ENCODE results near the gene KCTD17. TPM values are rescaled to one million over a fixed set of nuclear protein-coding genes. Genes with fewer than 3 reads are reported as not detected.
A peak's percentile ranks its signal among the peaks of the same experiment; 100 is the strongest.

Gene KCTD17
- polyA plus RNA-seq, 3 donors = 8.4 to 40.0 (median 9.0) TPM

GRCh38 chr22:37022483-37023337, 28.8 kb upstream of the KCTD17 start:
- Mint-ChIP-seq H3K4me1 (peaks cover 30% of the 10 kb centered on the region), H3K36me3 (peaks cover 20 to 30% of the 10 kb centered on the region in 2 donors), H3K4me3 (no peak overlapping the region), H3K27ac (peak overlapping the region in 3 of 7 donors; percentile 38 to 43 (median 40)), H3K9me3 (no peaks in the 10 kb centered on the region), H3K27me3 (ENCODE audit: low read depth in 3 of 3) (peaks cover 0 to 1% (median 0%) of the 10 kb centered on the region in 3 donors)
- Histone ChIP-seq H2AFZ (ENCODE audit: insufficient read depth, low read depth, low read length, poor library complexity, severe bottlenecking) (no peak overlapping the region), H3K4me3 (replicated peaks in 1 of 3; ENCODE audit: low read depth in 2 of 3, low read length in 3 of 3) (no peak overlapping the region), H3K27me3 (ENCODE audit: control insufficient read depth in 2 of 2, insufficient read depth in 2 of 2, low read length in 2 of 2) (no peaks in the 10 kb centered on the region), H3K9ac (ENCODE audit: insufficient read depth, low read length, poor library complexity, severe bottlenecking) (no peak overlapping the region), H3K4me1 (ENCODE audit: control insufficient read depth in 1 of 2, insufficient read depth in 2 of 2, low read length in 2 of 2) (peaks cover 23% of the 10 kb centered on the region in 2 donors), H4K20me1 (ENCODE audit: insufficient read depth, low read length) (peaks cover 16% of the 10 kb centered on the region), H3K4me2 (replicated peaks; ENCODE audit: extremely low read depth, low read length, poor library complexity, severe bottlenecking) (no peak overlapping the region), H3K9me3 (replicated peaks in 1 of 2; ENCODE audit: control insufficient read depth in 1 of 2, insufficient read depth in 1 of 2, low read length in 2 of 2) (no peaks in the 10 kb centered on the region), H3K27ac (ENCODE audit: low read depth in 1 of 2, low read length in 2 of 2) (no peak overlapping the region), H3K79me2 (ENCODE audit: insufficient read depth, low read length) (peaks cover 34% of the 10 kb centered on the region), H3K36me3 (replicated peaks in 1 of 2; ENCODE audit: control insufficient read depth in 1 of 2, insufficient read depth in 2 of 2, low read length in 2 of 2) (peaks cover 14 to 36% of the 10 kb centered on the region in 2 donors)
- intact Hi-C loops (cut with micrococcal nuclease) = no loop called here
- no peak for DNase-seq
- TF ChIP-seq CTCF (IDR thresholded peaks at IDR 0.05) = no peak
- WGBS (ENCODE audit: insufficient coverage) = 88% methylated on average over 12 of the region's 16 CpGs

- no peak for DNase-seq
- Histone ChIP-seq H3K4me3 (replicated peaks in 1 of 3; ENCODE audit: low read depth in 2 of 3, low read length in 3 of 3) (no peak overlapping the region), H3K27ac (ENCODE audit: low read depth in 1 of 2, low read length in 2 of 2) (no peak overlapping the region), H4K20me1 (ENCODE audit: insufficient read depth, low read length) (peaks cover 8% of the 10 kb centered on the region), H3K36me3 (replicated peaks in 1 of 2; ENCODE audit: control insufficient read depth in 1 of 2, insufficient read depth in 2 of 2, low read length in 2 of 2) (peaks cover 18 to 44% of the 10 kb centered on the region in 2 donors), H3K27me3 (ENCODE audit: control insufficient read depth in 2 of 2, insufficient read depth in 2 of 2, low read length in 2 of 2) (no peaks in the 10 kb centered on the region), H3K9me3 (replicated peaks in 1 of 2; ENCODE audit: control insufficient read depth in 1 of 2, insufficient read depth in 1 of 2, low read length in 2 of 2) (no peaks in the 10 kb centered on the region), H3K4me2 (replicated peaks; ENCODE audit: extremely low read depth, low read length, poor library complexity, severe bottlenecking) (no peak overlapping the region), H3K79me2 (ENCODE audit: insufficient read depth, low read length) (peaks cover 23% of the 10 kb centered on the region), H3K4me1 (ENCODE audit: control insufficient read depth in 1 of 2, insufficient read depth in 2 of 2, low read length in 2 of 2) (peaks cover 12% of the 10 kb centered on the region in 2 donors), H2AFZ (ENCODE audit: insufficient read depth, low read depth, low read length, poor library complexity, severe bottlenecking) (no peak overlapping the region), H3K9ac (ENCODE audit: insufficient read depth, low read length, poor library complexity, severe bottlenecking) (no peak overlapping the region)
- no peak overlapping the region for H3K27ac Mint-ChIP-seq
- no peak for TF ChIP-seq CTCF (IDR thresholded peaks at IDR 0.05)
- H3K36me3 Mint-ChIP-seq = peaks cover 21 to 28% of the 10 kb centered on the region in 2 donors
- H3K27me3 Mint-ChIP-seq (ENCODE audit: low read depth in 3 of 3) = peaks cover 0 to 2% (median 1%) of the 10 kb centered on the region in 3 donors
- no peaks in the 10 kb centered on the region for H3K9me3 Mint-ChIP-seq
- WGBS (ENCODE audit: insufficient coverage) = 98% methylated on average over 33 of the region's 34 CpGs
- H3K4me3 Mint-ChIP-seq = no peak overlapping the region
- peaks cover 20% of the 10 kb centered on the region for H3K4me1 Mint-ChIP-seq
- intact Hi-C loops (cut with micrococcal nuclease) = no loop called here
Observed at GRCh38 chr22:37023743-37024338, 27.7 kb upstream of the KCTD17 start.
